Neural cell (in vitro differentiated cells): ENCODE measurements around the gene SFTPA1. TPM values are rescaled to one million over a fixed set of nuclear protein-coding genes. Genes with fewer than 3 reads are reported as not detected.

Source experiments
- H2AFZ ChIP-seq: fragments of 200-600, 300-800 bp; sonication (generic), shearing (Covaris generic); 2 replicates; pipeline ENCODE4 v1.6.0; 2014; ENCODE audit warnings: low read depth, mild to moderate bottlenecking, antibody characterized with exemption, low read length, moderate library complexity
- H3F3A ChIP-seq: fragments of 200-600 bp; shearing (Covaris generic); 2 replicates; pipeline ENCODE4 v1.6.1; 2016; ENCODE audit warnings: mild to moderate bottlenecking, moderate library complexity, mixed read lengths, antibody characterized with exemption, low read length; ENCODE audit not compliant: insufficient read depth, poor library complexity, severe bottlenecking
- H3K27ac ChIP-seq: fragments of 200-600, 300-800 bp; sonication (generic), shearing (Covaris generic); 2 replicates; pipeline ENCODE4 v1.5.1; 2014; ENCODE audit warnings: mild to moderate bottlenecking, low read length, moderate library complexity
- H3K27me3 ChIP-seq: fragments of 300-800, 200-600 bp; sonication (generic), shearing (Covaris generic); 2 replicates; pipeline ENCODE4 v1.6.0; 2014; ENCODE audit warnings: mild to moderate bottlenecking, low read depth, low read length, moderate library complexity; ENCODE audit not compliant: insufficient read depth
- H3K36me3 ChIP-seq: fragments of 300-800, 200-600 bp; sonication (generic), shearing (Covaris generic); 2 replicates; pipeline ENCODE4 v1.5.1; 2014; ENCODE audit warnings: mild to moderate bottlenecking, antibody characterized with exemption, low read length, moderate library complexity; ENCODE audit not compliant: insufficient read depth
- H3K4me2 ChIP-seq: fragments of 300-800, 200-600 bp; sonication (generic), shearing (Covaris generic); 2 replicates; pipeline ENCODE4 v1.6.0; 2014; ENCODE audit warnings: mild to moderate bottlenecking, low read length
- H3K4me3 ChIP-seq: fragments of 300-800, 200-600 bp; sonication (generic), shearing (Covaris generic); 2 replicates; pipeline ENCODE4 v1.5.1; 2014; ENCODE audit warnings: mild to moderate bottlenecking, low read length, moderate library complexity
- H3K79me2 ChIP-seq: fragments of 200-600 bp; shearing (Covaris generic); replicated peaks from 2 replicates; pipeline ENCODE4 v1.6.0; 2014; ENCODE audit warnings: mild to moderate bottlenecking, low read length, moderate library complexity; ENCODE audit not compliant: insufficient read depth
- H3K9ac ChIP-seq: fragments of 300-800, 200-600 bp; sonication (generic), shearing (Covaris generic); 2 replicates; pipeline ENCODE4 v1.6.1; 2016; ENCODE audit warnings: mild to moderate bottlenecking, low read length, mixed read lengths
- H3K9me2 ChIP-seq: fragments of 200-600 bp; shearing (Covaris generic); 2 replicates; pipeline ENCODE4 v1.6.1; 2016; ENCODE audit warnings: mild to moderate bottlenecking, low read length, mixed read lengths; ENCODE audit not compliant: insufficient read depth
- H3K9me3 ChIP-seq: fragments of 200-600, 300-800 bp; sonication (generic), shearing (Covaris generic); 2 replicates; pipeline ENCODE4 v1.6.1; 2016; ENCODE audit warnings: mild to moderate bottlenecking, mixed run types, low read length, moderate library complexity, mixed read lengths
- H4K20me1 ChIP-seq: fragments of 200-600 bp; shearing (Covaris generic); 2 replicates; pipeline ENCODE4 v1.6.1; 2016; ENCODE audit warnings: mild to moderate bottlenecking, mixed run types; ENCODE audit not compliant: insufficient read depth
- EP300 ChIP-seq: fragments of 450-650 bp; conservative IDR thresholded peaks from 2 replicates; pipeline ENCODE4 v1.6.1; 2014; ENCODE audit warnings: antibody characterized with exemption, mild to moderate bottlenecking, moderate library complexity; ENCODE audit not compliant: poor library complexity, severe bottlenecking
- EZH2 ChIP-seq: fragments of 200-600, 300-800 bp; shearing (Covaris generic), sonication (generic); IDR thresholded peaks from 2 replicates; pipeline ENCODE4 v1.6.1; 2014; ENCODE audit warnings: antibody characterized with exemption, low read length, borderline replicate concordance, mild to moderate bottlenecking; ENCODE audit not compliant: insufficient read depth, poor library complexity, severe bottlenecking
- MXI1 ChIP-seq: fragments of 450-650 bp; conservative IDR thresholded peaks from 2 replicates; pipeline ENCODE4 v1.6.1; 2014; ENCODE audit warnings: antibody characterized with exemption, mild to moderate bottlenecking; ENCODE audit not compliant: poor library complexity, severe bottlenecking
- POLR2AphosphoS5 ChIP-seq: IDR thresholded peaks from 2 replicates; pipeline ENCODE4 v1.6.1; 2012
- RAD21 ChIP-seq: fragments of 450-650 bp; conservative IDR thresholded peaks from 2 replicates; pipeline ENCODE4 v1.6.1; 2014; ENCODE audit warnings: antibody characterized with exemption, mild to moderate bottlenecking, moderate library complexity
- SMC3 ChIP-seq: fragments of 450-650 bp; conservative IDR thresholded peaks from 2 replicates; pipeline ENCODE4 v1.6.1; 2014; ENCODE audit warnings: antibody characterized with exemption, mild to moderate bottlenecking, moderate library complexity; ENCODE audit not compliant: poor library complexity
- TAF1 ChIP-seq: IDR thresholded peaks from 2 replicates; pipeline ENCODE4 v1.6.1; 2012; ENCODE audit warnings: low read depth
- polyA minus RNA-seq: library from RNA; depleted of rRNA, polyadenylated mRNA; stranded (reverse); fragments of >200 nt; gene quantifications from 2 replicates; pipeline ENCODE4 v1.2.3, GENCODE V29; 2014
- polyA plus RNA-seq: library from polyadenylated mRNA; depleted of rRNA; stranded (reverse); fragments of >200 nt; gene quantifications from 2 replicates; pipeline ENCODE4 v1.2.3, GENCODE V29; 2014
- TF ChIP-seq, protein P1 (sequence below): fragments of 450-650 bp; IDR thresholded peaks from 2 replicates; pipeline ENCODE4 v1.5.1; 2014; ENCODE audit warnings: antibody characterized with exemption, mild to moderate bottlenecking, moderate library complexity; ENCODE audit not compliant: poor library complexity, severe bottlenecking
- TF ChIP-seq, protein P2 (sequence below): IDR thresholded peaks from 2 replicates; pipeline ENCODE4 v1.6.1; 2012; ENCODE audit warnings: borderline replicate concordance

The SFTPA1 gene
- polyA plus RNA-seq (not detected in 2 replicates), polyA minus RNA-seq (not detected in 2 replicates)

DNA sequence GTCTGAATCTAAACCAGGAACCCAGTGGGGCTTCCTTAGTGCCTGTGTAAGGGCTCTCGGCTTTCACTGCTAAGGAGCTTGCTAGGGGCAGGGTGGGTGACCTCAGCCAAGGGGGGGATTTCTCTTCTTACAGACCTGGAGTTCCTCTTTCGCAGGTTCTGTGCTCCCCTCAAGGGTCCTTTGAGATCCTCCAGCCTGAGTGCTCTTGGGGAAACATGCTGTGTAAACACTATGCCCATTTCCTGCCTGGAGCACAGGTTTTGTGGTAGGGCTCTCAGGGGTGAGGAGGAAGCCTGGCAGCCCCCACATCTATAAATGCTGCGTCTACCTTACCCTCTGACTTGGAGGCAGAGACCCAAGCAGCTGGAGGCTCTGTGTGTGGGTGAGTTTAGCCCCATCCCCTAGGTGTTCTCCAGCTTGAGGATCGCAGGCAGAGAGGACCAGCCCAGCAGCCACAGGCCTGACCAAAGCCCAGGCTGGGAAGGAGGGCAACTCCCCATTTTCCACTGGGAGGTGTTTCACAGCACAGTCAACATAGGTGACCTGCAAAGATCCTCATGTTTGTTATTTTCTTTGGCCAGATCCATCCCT lies at the start of gene SFTPA1:
Gene SFTPA1 (plus strand): TSS at position 339 of the 591 bp plus-strand sequence. CDS start 887 bp downstream, outside the sequence.
- Histone ChIP-seq H4K20me1 (no peaks in the 10 kb centered on the region), H3K4me2 (no peak within 1 kb of the TSS), H3K79me2 (no peaks in the 10 kb centered on the region), H3K27ac (no peak within 1 kb of the TSS), H3K9me2 (no peaks in the 10 kb centered on the region), H3K4me3 (no peak within 1 kb of the TSS), H3F3A (no peaks in the 10 kb centered on the region), H2AFZ (no peak within 1 kb of the TSS), H3K36me3 (no peaks in the 10 kb centered on the region), H3K9me3 (no peaks in the 10 kb centered on the region), H3K27me3 (no peaks in the 10 kb centered on the region), H3K9ac (no peak within 1 kb of the TSS)
- TF ChIP-seq EZH2 = no peak
- TF ChIP-seq TAF1 = no peak
- no peak for TF ChIP-seq MXI1
- TF ChIP-seq, protein P1, sequence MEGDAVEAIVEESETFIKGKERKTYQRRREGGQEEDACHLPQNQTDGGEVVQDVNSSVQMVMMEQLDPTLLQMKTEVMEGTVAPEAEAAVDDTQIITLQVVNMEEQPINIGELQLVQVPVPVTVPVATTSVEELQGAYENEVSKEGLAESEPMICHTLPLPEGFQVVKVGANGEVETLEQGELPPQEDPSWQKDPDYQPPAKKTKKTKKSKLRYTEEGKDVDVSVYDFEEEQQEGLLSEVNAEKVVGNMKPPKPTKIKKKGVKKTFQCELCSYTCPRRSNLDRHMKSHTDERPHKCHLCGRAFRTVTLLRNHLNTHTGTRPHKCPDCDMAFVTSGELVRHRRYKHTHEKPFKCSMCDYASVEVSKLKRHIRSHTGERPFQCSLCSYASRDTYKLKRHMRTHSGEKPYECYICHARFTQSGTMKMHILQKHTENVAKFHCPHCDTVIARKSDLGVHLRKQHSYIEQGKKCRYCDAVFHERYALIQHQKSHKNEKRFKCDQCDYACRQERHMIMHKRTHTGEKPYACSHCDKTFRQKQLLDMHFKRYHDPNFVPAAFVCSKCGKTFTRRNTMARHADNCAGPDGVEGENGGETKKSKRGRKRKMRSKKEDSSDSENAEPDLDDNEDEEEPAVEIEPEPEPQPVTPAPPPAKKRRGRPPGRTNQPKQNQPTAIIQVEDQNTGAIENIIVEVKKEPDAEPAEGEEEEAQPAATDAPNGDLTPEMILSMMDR = no peak
- TF ChIP-seq POLR2AphosphoS5 = no peak
- TF ChIP-seq RAD21 = no peak
- TF ChIP-seq, protein P2, sequence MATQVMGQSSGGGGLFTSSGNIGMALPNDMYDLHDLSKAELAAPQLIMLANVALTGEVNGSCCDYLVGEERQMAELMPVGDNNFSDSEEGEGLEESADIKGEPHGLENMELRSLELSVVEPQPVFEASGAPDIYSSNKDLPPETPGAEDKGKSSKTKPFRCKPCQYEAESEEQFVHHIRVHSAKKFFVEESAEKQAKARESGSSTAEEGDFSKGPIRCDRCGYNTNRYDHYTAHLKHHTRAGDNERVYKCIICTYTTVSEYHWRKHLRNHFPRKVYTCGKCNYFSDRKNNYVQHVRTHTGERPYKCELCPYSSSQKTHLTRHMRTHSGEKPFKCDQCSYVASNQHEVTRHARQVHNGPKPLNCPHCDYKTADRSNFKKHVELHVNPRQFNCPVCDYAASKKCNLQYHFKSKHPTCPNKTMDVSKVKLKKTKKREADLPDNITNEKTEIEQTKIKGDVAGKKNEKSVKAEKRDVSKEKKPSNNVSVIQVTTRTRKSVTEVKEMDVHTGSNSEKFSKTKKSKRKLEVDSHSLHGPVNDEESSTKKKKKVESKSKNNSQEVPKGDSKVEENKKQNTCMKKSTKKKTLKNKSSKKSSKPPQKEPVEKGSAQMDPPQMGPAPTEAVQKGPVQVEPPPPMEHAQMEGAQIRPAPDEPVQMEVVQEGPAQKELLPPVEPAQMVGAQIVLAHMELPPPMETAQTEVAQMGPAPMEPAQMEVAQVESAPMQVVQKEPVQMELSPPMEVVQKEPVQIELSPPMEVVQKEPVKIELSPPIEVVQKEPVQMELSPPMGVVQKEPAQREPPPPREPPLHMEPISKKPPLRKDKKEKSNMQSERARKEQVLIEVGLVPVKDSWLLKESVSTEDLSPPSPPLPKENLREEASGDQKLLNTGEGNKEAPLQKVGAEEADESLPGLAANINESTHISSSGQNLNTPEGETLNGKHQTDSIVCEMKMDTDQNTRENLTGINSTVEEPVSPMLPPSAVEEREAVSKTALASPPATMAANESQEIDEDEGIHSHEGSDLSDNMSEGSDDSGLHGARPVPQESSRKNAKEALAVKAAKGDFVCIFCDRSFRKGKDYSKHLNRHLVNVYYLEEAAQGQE = no peak
- TF ChIP-seq EP300 = no peak
- no peak for TF ChIP-seq SMC3

DNA sequence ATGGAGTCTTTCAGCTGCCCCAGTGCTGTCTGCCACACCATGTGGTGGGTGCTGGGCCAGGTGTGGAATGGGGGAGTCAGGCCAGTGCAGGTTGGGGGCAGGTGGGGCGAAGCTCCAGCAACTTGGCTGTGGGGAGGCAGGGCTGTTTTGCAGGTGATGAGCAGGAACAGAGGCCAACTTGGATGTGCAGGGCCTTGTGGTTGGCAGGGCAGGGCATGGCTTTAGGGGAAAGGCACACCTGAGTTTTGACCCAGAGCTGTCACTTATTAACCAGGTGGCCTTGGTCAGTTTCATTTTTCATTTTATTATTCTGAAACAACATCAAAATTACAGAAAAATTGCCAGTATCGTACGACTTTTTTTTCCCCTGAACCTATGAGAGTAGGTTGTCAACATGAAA lies 49.5 kb upstream of the SFTPA1 start:
- H2AFZ ChIP-seq = no peak overlapping the region
- no peaks in the 10 kb centered on the region for H3K9me3 ChIP-seq
- no peaks in the 10 kb centered on the region for H3F3A ChIP-seq
- no peak overlapping the region for H3K9ac ChIP-seq
- H3K36me3 ChIP-seq = no peaks in the 10 kb centered on the region
- H3K9me2 ChIP-seq = no peaks in the 10 kb centered on the region
- no peak overlapping the region for H3K27ac ChIP-seq
- no peaks in the 10 kb centered on the region for H3K27me3 ChIP-seq
- H3K79me2 ChIP-seq = no peaks in the 10 kb centered on the region
- H3K4me3 ChIP-seq = no peak overlapping the region
- H3K4me2 ChIP-seq = no peak overlapping the region
- H4K20me1 ChIP-seq = no peaks in the 10 kb centered on the region
- TF ChIP-seq POLR2AphosphoS5 (no peak), MXI1 (no peak), TAF1 (no peak), RAD21 (no peak), EP300 (no peak), EZH2 (no peak), SMC3 (no peak)
- TF ChIP-seq, protein P2 = no peak
- TF ChIP-seq, protein P1 = no peak
